B cell (primary cell): ENCODE measurements around the gene HK3. TPM values are rescaled to one million over a fixed set of nuclear protein-coding genes. Genes with fewer than 3 reads are reported as not detected.

Source experiments
- ATAC-seq: fragments of 200-7000 bp; cut with Tn5 transposase; one replicate; pipeline ENCODE4 v1.10.0; 2021; ENCODE audit warnings: low read depth, mild to moderate bottlenecking, moderate number of reproducible peaks, moderate library complexity
- CTCF ChIA-PET: fragments of 350-600 bp; sonication (Branson Sonifier 250); formaldehyde crosslinking; loops from one replicate; lab custom pipeline; 2021; ENCODE audit warnings: antibody characterized with exemption, inconsistent platforms; lab: Charles Lee
- POLR2A ChIA-PET: fragments of 350-600 bp; sonication (Branson Sonifier 250); formaldehyde crosslinking; loops from one replicate; lab custom pipeline; 2021; ENCODE audit warnings: antibody characterized with exemption; lab: Charles Lee
- DNase-seq: peaks from one replicate; pipeline ENCODE4 v3.0.0; 2013
- H2AFZ ChIP-seq: 2 replicates; pipeline ENCODE4 v1.6.1; 2012; ENCODE audit warnings: mild to moderate bottlenecking, low read depth, low read length; ENCODE audit not compliant: insufficient read depth, poor library complexity, severe bottlenecking
- H3K27ac ChIP-seq, 2 donors: 1 replicate in 1 of 2; 2 replicates in 1 of 2; pipeline ENCODE4 v1.5.1; 2012 to 2013; ENCODE audit warnings: low read length in 2 of 2, mild to moderate bottlenecking in 2 of 2, moderate library complexity in 1 of 2
- H3K27me3 ChIP-seq, 4 experiments: fragments of 200-600 bp in 1 of 4; sonication (generic) in 1 of 4; replicated peaks in 1 of 4; 1 replicate in 2 of 4; 2 replicates in 2 of 4; pipeline versions ENCODE4 v1.6.1 to v1.7.0; 2013 to 2016; ENCODE audit warnings: low read length in 3 of 4, mild to moderate bottlenecking in 2 of 4, mixed read lengths in 1 of 4, moderate library complexity in 1 of 4; ENCODE audit not compliant: insufficient read depth in 4 of 4, control insufficient read depth in 3 of 4; ENCODE audit errors: control extremely low read depth in 1 of 4
- H3K36me3 ChIP-seq, 2 experiments: replicated peaks in 1 of 2; 1 replicate in 1 of 2; 2 replicates in 1 of 2; pipeline versions ENCODE4 v1.6.1 to v1.7.1; 2013; ENCODE audit warnings: low read length in 1 of 2; ENCODE audit not compliant: insufficient read depth in 2 of 2, control insufficient read depth in 1 of 2; ENCODE audit errors: control extremely low read depth in 1 of 2, extremely low read depth in 1 of 2
- H3K4me1 ChIP-seq, 2 donors: fragments of 200-600 bp in 1 of 2; sonication (generic) in 1 of 2; 1 replicate in 1 of 2; 2 replicates in 1 of 2; pipeline versions ENCODE4 v1.5.1 to v1.6.1; 2013 to 2017; ENCODE audit warnings: low read length in 2 of 2; ENCODE audit not compliant: control insufficient read depth in 2 of 2, insufficient read depth in 2 of 2
- H3K4me2 ChIP-seq: replicated peaks from 2 replicates; pipeline ENCODE3; 2012; ENCODE audit warnings: mild to moderate bottlenecking, low read depth, low read length; ENCODE audit not compliant: poor library complexity, severe bottlenecking
- H3K4me3 ChIP-seq, 5 experiments: fragments of 200-600 bp in 1 of 5; sonication (generic) in 1 of 5; 1 replicate in 3 of 5; 2 replicates in 2 of 5; pipeline versions ENCODE4 v1.5.1 to v1.7.0; 2011 to 2016; ENCODE audit warnings: low read length in 4 of 5, mild to moderate bottlenecking in 4 of 5, low read depth in 2 of 5, control low read depth in 1 of 5, moderate library complexity in 1 of 5; ENCODE audit not compliant: insufficient read depth in 1 of 5; ENCODE audit errors: control extremely low read depth in 1 of 5, extremely low read depth in 1 of 5
- H3K79me2 ChIP-seq: fragments of 200-600 bp; sonication (generic); one replicate; pipeline ENCODE4 v1.6.0; 2016; ENCODE audit warnings: low read length; ENCODE audit not compliant: control insufficient read depth, insufficient read depth
- H3K9ac ChIP-seq: fragments of 200-600 bp; sonication (generic); 2 replicates; pipeline ENCODE4 v1.6.1; 2017; ENCODE audit warnings: mild to moderate bottlenecking, low read length, moderate library complexity
- H3K9me3 ChIP-seq, 3 donors: one replicate each; pipeline versions ENCODE4 v1.6.1 to v1.7.1; 2013; ENCODE audit warnings: low read length in 2 of 3; ENCODE audit not compliant: control insufficient read depth in 2 of 3, insufficient read depth in 1 of 3; ENCODE audit errors: control extremely low read depth in 1 of 3
- H4K20me1 ChIP-seq: 2 replicates; pipeline ENCODE4 v1.6.0; 2012; ENCODE audit warnings: mild to moderate bottlenecking, low read length; ENCODE audit not compliant: insufficient read depth, control insufficient read depth, poor library complexity, severe bottlenecking
- H3K27ac Mint-ChIP-seq: one replicate; pipeline ENCODE4 v1.8.0; 2021; ENCODE audit warnings: mixed read lengths
- H3K27me3 Mint-ChIP-seq: one replicate; pipeline ENCODE4 v1.8.0; 2021; ENCODE audit warnings: mixed read lengths
- H3K4me1 Mint-ChIP-seq: one replicate; pipeline ENCODE4 v1.8.0; 2021; ENCODE audit warnings: mixed read lengths
- H3K4me3 Mint-ChIP-seq: one replicate; pipeline ENCODE4 v1.8.0; 2021; ENCODE audit warnings: mixed read lengths
- H3K9me3 Mint-ChIP-seq: one replicate; pipeline ENCODE4 v1.8.0; 2022; ENCODE audit warnings: mixed read lengths; ENCODE audit not compliant: insufficient read depth
- CTCF ChIP-seq: fragments of 200-600 bp; IDR thresholded peaks from one replicate; pipeline ENCODE4 v1.8.0; 2022; ENCODE audit warnings: antibody characterized with exemption, mild to moderate bottlenecking
- EZH2 ChIP-seq: IDR thresholded peaks from 2 replicates; pipeline ENCODE4 v1.6.1; 2012; ENCODE audit warnings: borderline replicate concordance, low read depth, mild to moderate bottlenecking, moderate library complexity, low read length; ENCODE audit not compliant: insufficient read depth, poor library complexity, severe bottlenecking
- WGBS: methylation state at CpG from one replicate; pipeline ENCODE4 v1.1.5; 2013; ENCODE audit warnings: missing lambda C conversion rate; ENCODE audit not compliant: insufficient coverage; 5-methylcytosine and 5-hydroxymethylcytosine counted together
- intact Hi-C: fragments of 100-400 bp; cut with micrococcal nuclease; formaldehyde crosslinking; loops from one replicate; pipeline ENCODE4 v1.10.0; 2022
- polyA plus RNA-seq: library from polyadenylated mRNA; depleted of rRNA; stranded (reverse); fragments of >200 nt; gene quantifications from 2 replicates; pipeline ENCODE4 v1.2.3, GENCODE V29; 2012
- total RNA-seq, 2 donors: library from RNA; stranded (reverse); fragments of 120-200 nt in 1 of 2; gene quantifications; 1 replicate in 1 of 2; 2 replicates in 1 of 2; pipeline versions ENCODE4 v1.2.3 to v1.2.4, GENCODE V29; 2013 to 2022

Gene HK3
- total and polyA plus RNA-seq, 2 donors (not counting 1 experiment from before 2014, with no cell fraction given) = 0.30 to 5.0 TPM

GRCh38 chr5:176861276-176861675, 37.9 kb downstream of the HK3 start:
- Histone ChIP-seq H3K9ac (no peak overlapping the region), H4K20me1 (no peaks in the 10 kb centered on the region), H3K27ac (no peak overlapping the region), H3K4me3 (no peak overlapping the region), H3K36me3 (no peaks in the 10 kb centered on the region), H3K4me2 (no peak overlapping the region), H3K27me3 (peaks cover 0 to 46% (median 9%) of the 10 kb centered on the region in 4 experiments), H3K9me3 (peaks cover 0 to 8% (median 0%) of the 10 kb centered on the region in 3 donors), H2AFZ (no peak overlapping the region), H3K4me1 (no peaks in the 10 kb centered on the region), H3K79me2 (no peaks in the 10 kb centered on the region)
- H3K4me1 Mint-ChIP-seq = no peaks in the 10 kb centered on the region
- ATAC-seq (no peak), DNase-seq (no peak)
- TF ChIP-seq EZH2 = no peak
- no peak for TF ChIP-seq CTCF
- CTCF ChIA-PET = no interaction called here
- H3K27ac Mint-ChIP-seq = no peak overlapping the region
- POLR2A ChIA-PET = no interaction called here
- intact Hi-C loops = no loop called here
- H3K9me3 Mint-ChIP-seq = no peaks in the 10 kb centered on the region
- H3K4me3 Mint-ChIP-seq = no peak overlapping the region
- WGBS = 84% methylated on average over 10 of the region's 11 CpGs
- peaks cover 37% of the 10 kb centered on the region for H3K27me3 Mint-ChIP-seq

- DNase-seq (no peak), ATAC-seq (no peak)
- Histone ChIP-seq H3K9me3 (peaks cover 0 to 8% (median 0%) of the 10 kb centered on the region in 3 donors), H3K36me3 (no peaks in the 10 kb centered on the region), H3K27me3 (peaks cover 0 to 39% (median 4%) of the 10 kb centered on the region in 4 experiments), H3K4me1 (no peaks in the 10 kb centered on the region), H3K9ac (no peak overlapping the region), H3K79me2 (no peaks in the 10 kb centered on the region), H4K20me1 (no peaks in the 10 kb centered on the region), H3K4me2 (no peak overlapping the region), H3K4me3 (no peak overlapping the region), H3K27ac (no peak overlapping the region), H2AFZ (no peak overlapping the region)
- Mint-ChIP-seq H3K9me3 (no peaks in the 10 kb centered on the region), H3K27ac (no peak overlapping the region), H3K4me3 (no peak overlapping the region), H3K27me3 (peaks cover 31% of the 10 kb centered on the region), H3K4me1 (no peaks in the 10 kb centered on the region)
- TF ChIP-seq CTCF (no peak), EZH2 (no peak)
- WGBS = 87% methylated on average over 10 of the region's 11 CpGs
- POLR2A ChIA-PET = no interaction called here
- CTCF ChIA-PET = no interaction called here
- intact Hi-C loops = no loop called here
Measured at GRCh38 chr5:176860381-176860780, 38.8 kb downstream of the HK3 start.
